ENCODE results near the gene CLEC1A. TPM values are rescaled to one million over a fixed set of nuclear protein-coding genes. Genes with fewer than 3 reads are reported as not detected.
"Not testable (repeated sequence)": the region's sequence is repeated elsewhere in the genome, so short reads cannot be mapped to it uniquely, and the experiment has no call there.

The CLEC1A gene
- total and polyA plus RNA-seq, 3 donors from 2014 or later: 2.7 to 3.2 (median 2.9) TPM

GRCh38 chr12:10027721-10028120 lies 71.1 kb downstream of the CLEC1A start:
- intact Hi-C loops (cut with DNase I; ENCODE audit: low total_unique reads): no loop called here
- H3K27ac ChIP-seq: no peak overlapping the region
- H3K27me3 ChIP-seq: no peaks in the 10 kb centered on the region
- H3K9me3 ChIP-seq: no peaks in the 10 kb centered on the region
- H3K4me3 ChIP-seq: no peak overlapping the region
- WGBS, 2 donors: 61 to 72% methylated on average over 4 of the region's 4 CpGs
- no peak for DNase-seq
- TF ChIP-seq CTCF (IDR thresholded peaks at IDR 0.05): no peak
- no peak for TF ChIP-seq POLR2A (IDR thresholded peaks at IDR 0.05)
- no peaks in the 10 kb centered on the region for H3K36me3 ChIP-seq (ENCODE audit: low read depth, missing control alignments)
- no peaks in the 10 kb centered on the region for H3K4me1 ChIP-seq

DNA sequence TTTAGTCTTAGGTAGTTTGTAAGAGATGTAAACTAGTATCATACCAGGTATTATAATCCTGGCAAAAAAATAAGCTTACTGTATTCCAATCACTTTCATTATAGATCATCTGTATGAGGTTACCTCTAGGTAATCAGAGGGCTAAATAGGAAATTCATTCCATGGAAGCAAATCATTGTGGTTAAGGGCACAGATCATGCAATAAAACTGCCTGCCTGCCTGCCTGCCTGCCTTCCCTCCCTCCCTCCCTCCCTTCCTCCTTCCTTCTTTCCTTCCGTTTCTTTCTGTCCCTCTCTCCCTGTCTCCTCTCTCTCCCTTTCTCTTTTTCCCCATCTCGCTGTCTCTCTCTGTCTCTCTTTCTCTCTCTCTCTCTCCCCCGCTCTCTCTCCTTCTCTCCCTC lies 71.5 kb downstream of the CLEC1A start:
- Histone ChIP-seq H3K9me3 (no peaks in the 10 kb centered on the region), H3K27me3 (no peaks in the 10 kb centered on the region), H3K27ac (no peak overlapping the region), H3K4me3 (no peak overlapping the region), H3K4me1 (no peaks in the 10 kb centered on the region), H3K36me3 (ENCODE audit: low read depth, missing control alignments) (no peaks in the 10 kb centered on the region)
- WGBS, 2 donors: 64 to 73% methylated on average over 3 of the region's 3 CpGs
- DNase-seq: no peak
- intact Hi-C loops (cut with DNase I; ENCODE audit: low total_unique reads): no loop called here
- no peak for TF ChIP-seq CTCF (IDR thresholded peaks at IDR 0.05)
- TF ChIP-seq POLR2A (IDR thresholded peaks at IDR 0.05): no peak

DNA sequence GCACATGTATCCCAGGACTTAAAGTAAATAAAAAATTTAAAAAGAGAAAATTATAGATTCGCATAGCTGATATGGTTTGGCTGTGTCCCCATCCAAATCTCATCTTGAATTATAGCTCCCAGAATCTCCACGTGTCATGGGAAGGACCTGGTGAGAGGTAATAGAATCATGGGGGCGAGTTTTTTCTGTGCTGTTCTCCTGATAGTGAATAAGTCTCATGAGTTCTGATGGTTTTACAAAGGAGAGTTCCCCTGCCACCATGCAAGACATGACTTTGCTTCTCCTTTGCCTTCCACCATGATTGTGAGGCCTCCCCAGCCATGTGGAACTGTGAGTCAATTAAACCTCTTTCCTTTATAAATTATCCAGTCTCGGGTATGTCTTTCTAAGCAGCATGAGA lies 72.1 kb downstream of the CLEC1A start:
- whole genome bisulfite sequencing, 2 donors: 91 to 93% methylated on average over 4 of the region's 4 CpGs

DNA sequence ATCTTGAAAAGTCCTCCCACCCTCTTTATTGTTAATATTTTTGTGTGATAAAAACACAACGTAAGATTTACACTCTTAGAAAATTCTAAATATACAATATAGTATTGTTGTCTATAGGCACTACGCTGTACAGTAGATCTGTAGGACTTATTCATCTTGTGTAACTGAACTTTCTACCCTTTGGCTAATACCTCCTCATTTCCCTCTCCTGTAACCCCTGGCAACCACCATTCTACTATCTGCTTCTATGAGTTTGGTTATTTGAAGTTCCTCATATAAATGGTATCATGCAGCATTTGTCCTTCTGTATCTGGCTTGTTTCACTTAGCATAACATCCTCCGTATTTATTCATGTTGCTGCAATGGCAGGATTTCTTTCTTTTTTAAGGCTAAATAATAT lies 73.5 kb downstream of the CLEC1A start:
- Histone ChIP-seq H3K9me3 (no peaks in the 10 kb centered on the region), H3K4me1 (no peaks in the 10 kb centered on the region), H3K4me3 (no peak overlapping the region), H3K36me3 (ENCODE audit: low read depth, missing control alignments) (no peaks in the 10 kb centered on the region), H3K27me3 (no peaks in the 10 kb centered on the region), H3K27ac (no peak overlapping the region)
- 57 to 78% methylated on average over 3 of the region's 3 CpGs for WGBS, 2 donors
- intact Hi-C loops (cut with DNase I; ENCODE audit: low total_unique reads): no loop called here
- no peak for TF ChIP-seq CTCF (IDR thresholded peaks at IDR 0.05)
- no peak for TF ChIP-seq POLR2A (IDR thresholded peaks at IDR 0.05)
- no peak for DNase-seq

More for the DNA sequence above, 72.1 kb downstream of the CLEC1A start:
- H3K9me3 ChIP-seq; DNase-seq; H3K4me1 ChIP-seq; H3K27me3 ChIP-seq; H3K27ac ChIP-seq; H3K36me3 ChIP-seq (ENCODE audit: low read depth, missing control alignments); H3K4me3 ChIP-seq; intact Hi-C loops (cut with DNase I; ENCODE audit: low total_unique reads): not testable (repeated sequence)

- intact Hi-C loops (cut with DNase I; ENCODE audit: low total_unique reads): no loop called here
- DNase-seq: no peak
- Histone ChIP-seq H3K27me3 (no peaks in the 10 kb centered on the region), H3K27ac (no peak overlapping the region), H3K36me3 (ENCODE audit: low read depth, missing control alignments) (no peaks in the 10 kb centered on the region), H3K4me1 (no peaks in the 10 kb centered on the region), H3K9me3 (no peaks in the 10 kb centered on the region), H3K4me3 (no peak overlapping the region)
- WGBS, 2 donors: 80 to 88% methylated on average over 3 of the region's 3 CpGs
- TF ChIP-seq POLR2A (IDR thresholded peaks at IDR 0.05): no peak
- TF ChIP-seq CTCF (IDR thresholded peaks at IDR 0.05): no peak
Observed at GRCh38 chr12:10021342-10021741, 77.4 kb downstream of the CLEC1A start.

Other genes with a start within 250 kb of the CLEC1A start
- 1 to 10 TPM; 1.2 to 5.1 TPM for gene CLEC2B, start 229.6 kb downstream of the CLEC1A start, total RNA-seq
- gene CLEC2B, start 229.6 kb downstream of the CLEC1A start, polyA plus RNA-seq (ENCODE audit: insufficient read depth, low read depth, low replicate concordance): 3.3 TPM
- gene KLRF2, start 217.5 kb downstream of the CLEC1A start, total RNA-seq: under 1 TPM in 1 of 2 donors, not detected in 1; 0.79 TPM
- gene KLRF2, start 217.5 kb downstream of the CLEC1A start, polyA plus RNA-seq (ENCODE audit: insufficient read depth, low read depth, low replicate concordance): not detected
- gene CLEC2A, start 166.6 kb downstream of the CLEC1A start, total RNA-seq: not detected
- gene CLEC2A, start 166.6 kb downstream of the CLEC1A start, polyA plus RNA-seq (ENCODE audit: insufficient read depth, low read depth, low replicate concordance): not detected
- under 1 TPM in 1 of 2 donors, not detected in 1; 0.31 TPM for gene CLEC12A, start 127.6 kb downstream of the CLEC1A start, total RNA-seq
- 2.0 TPM for gene CLEC12A, start 127.6 kb downstream of the CLEC1A start, polyA plus RNA-seq (ENCODE audit: insufficient read depth, low read depth, low replicate concordance)
- 1 to 10 TPM in 1 of 2 donors, under 1 TPM in 1; 0.63 to 1.7 TPM for gene CLEC1B, start 99.9 kb downstream of the CLEC1A start, total RNA-seq
- 1.2 TPM for gene CLEC1B, start 99.9 kb downstream of the CLEC1A start, polyA plus RNA-seq (ENCODE audit: insufficient read depth, low read depth, low replicate concordance)
- 10 to 100 TPM; 76.4 to 77.6 TPM for gene CLEC12B, start 88.4 kb downstream of the CLEC1A start, total RNA-seq
- 34.3 TPM for gene CLEC12B, start 88.4 kb downstream of the CLEC1A start, polyA plus RNA-seq (ENCODE audit: insufficient read depth, low read depth, low replicate concordance)
- 1 to 10 TPM; 2.6 to 5.4 TPM for gene CLEC9A, start 68.3 kb downstream of the CLEC1A start, total RNA-seq
- 6.3 TPM for gene CLEC9A, start 68.3 kb downstream of the CLEC1A start, polyA plus RNA-seq (ENCODE audit: insufficient read depth, low read depth, low replicate concordance)
- gene CLEC7A, start 31.2 kb upstream of the CLEC1A start, total RNA-seq: 1 to 10 TPM; 1.9 to 4.4 TPM
- 4.8 TPM for gene CLEC7A, start 31.2 kb upstream of the CLEC1A start, polyA plus RNA-seq (ENCODE audit: insufficient read depth, low read depth, low replicate concordance)
- gene OLR1, start 73.1 kb upstream of the CLEC1A start, total RNA-seq: 1 to 10 TPM in 1 of 2 donors, under 1 TPM in 1; 0.87 to 2.5 TPM
- gene OLR1, start 73.1 kb upstream of the CLEC1A start, polyA plus RNA-seq (ENCODE audit: insufficient read depth, low read depth, low replicate concordance): 5.9 TPM
- gene TMEM52B, start 80.0 kb upstream of the CLEC1A start, total RNA-seq: 1 to 10 TPM in 1 of 2 donors, under 1 TPM in 1; 0.74 to 1.2 TPM
- 0.76 TPM for gene TMEM52B, start 80.0 kb upstream of the CLEC1A start, polyA plus RNA-seq (ENCODE audit: insufficient read depth, low read depth, low replicate concordance)
- gene GABARAPL1, start 113.9 kb upstream of the CLEC1A start, total RNA-seq: 10 to 100 TPM; 56.2 to 74.0 TPM
- 67.7 TPM for gene GABARAPL1, start 113.9 kb upstream of the CLEC1A start, polyA plus RNA-seq (ENCODE audit: insufficient read depth, low read depth, low replicate concordance)
- gene KLRD1, start 208.9 kb upstream of the CLEC1A start, total RNA-seq: under 1 TPM; 0.71 to 0.87 TPM
- 1.6 TPM for gene KLRD1, start 208.9 kb upstream of the CLEC1A start, polyA plus RNA-seq (ENCODE audit: insufficient read depth, low read depth, low replicate concordance)